ENCODE measurements around the gene TSPAN4.

TSPAN4 gene

GRCh38 chr11:863023-863909 lies 20.6 kb downstream of the TSPAN4 start:
- no peak for DNase-seq (ENCODE audit: low read depth in 2 of 2, low spot score in 1 of 2)

- DNase-seq (ENCODE audit: low read depth in 2 of 2, low spot score in 1 of 2) = no peak
Observed at GRCh38 chr11:863910-864827, 21.5 kb downstream of the TSPAN4 start.

GRCh38 chr11:864898-865297 lies 22.2 kb downstream of the TSPAN4 start:
- DNase-seq (ENCODE audit: low read depth in 2 of 2, low spot score in 1 of 2) = no peak

- DNase-seq (ENCODE audit: low read depth in 2 of 2, low spot score in 1 of 2) = no peak
Observed at GRCh38 chr11:865462-866430, 23.1 kb downstream of the TSPAN4 start.

- DNase-seq (ENCODE audit: low read depth in 2 of 2, low spot score in 1 of 2) = no peak
Observed at GRCh38 chr11:866481-866880, 23.8 kb downstream of the TSPAN4 start.

- no peak for DNase-seq (ENCODE audit: low read depth in 2 of 2, low spot score in 1 of 2)
Observed at GRCh38 chr11:867856-868358, 25.3 kb downstream of the TSPAN4 start.

- no peak for DNase-seq (ENCODE audit: low read depth in 2 of 2, low spot score in 1 of 2)
Observed at GRCh38 chr11:868394-868793, 25.7 kb downstream of the TSPAN4 start.

- DNase-seq (ENCODE audit: low read depth in 2 of 2, low spot score in 1 of 2) = no peak
Observed at GRCh38 chr11:868802-869201, 26.1 kb downstream of the TSPAN4 start.

- DNase-seq (ENCODE audit: low read depth in 2 of 2, low spot score in 1 of 2) = no peak
Observed at GRCh38 chr11:869399-870126, 26.9 kb downstream of the TSPAN4 start.

GRCh38 chr11:870127-870413 lies 27.4 kb downstream of the TSPAN4 start:
- no peak for DNase-seq (ENCODE audit: low read depth in 2 of 2, low spot score in 1 of 2)

- DNase-seq (ENCODE audit: low read depth in 2 of 2, low spot score in 1 of 2) = no peak
Observed at GRCh38 chr11:870418-870817, 27.8 kb downstream of the TSPAN4 start.

- DNase-seq (ENCODE audit: low read depth in 2 of 2, low spot score in 1 of 2) = no peak
Observed at GRCh38 chr11:871472-871871, 28.8 kb downstream of the TSPAN4 start.

- no peak for DNase-seq (ENCODE audit: low read depth in 2 of 2, low spot score in 1 of 2)
Observed at GRCh38 chr11:872799-873198, 30.1 kb downstream of the TSPAN4 start.

- no peak for DNase-seq (ENCODE audit: low read depth in 2 of 2, low spot score in 1 of 2)
Observed at GRCh38 chr11:873706-874105, 31.1 kb downstream of the TSPAN4 start.

- DNase-seq (ENCODE audit: low read depth in 2 of 2, low spot score in 1 of 2) = no peak
Observed at GRCh38 chr11:875203-875602, 32.6 kb downstream of the TSPAN4 start.

- DNase-seq (ENCODE audit: low read depth in 2 of 2, low spot score in 1 of 2) = no peak
Observed at GRCh38 chr11:875769-876301, 33.2 kb downstream of the TSPAN4 start.

GRCh38 chr11:876545-876944 lies 33.9 kb downstream of the TSPAN4 start:
- no peak for DNase-seq (ENCODE audit: low read depth in 2 of 2, low spot score in 1 of 2)

GRCh38 chr11:877565-877964 lies 34.9 kb downstream of the TSPAN4 start:
- DNase-seq (ENCODE audit: low read depth in 2 of 2, low spot score in 1 of 2) = no peak

GRCh38 chr11:880447-880846 lies 37.8 kb downstream of the TSPAN4 start:
- DNase-seq (ENCODE audit: low read depth in 2 of 2, low spot score in 1 of 2) = no peak

GRCh38 chr11:882596-882995 lies 39.9 kb downstream of the TSPAN4 start:
- no peak for DNase-seq (ENCODE audit: low read depth in 2 of 2, low spot score in 1 of 2)
